NCI-H748 (cell line): ENCODE results near the gene CTNNA1.
"Not testable (repeated sequence)": the region's sequence is repeated elsewhere in the genome, so short reads cannot be mapped to it uniquely, and the experiment has no call there.

ENCODE experiments used
- DNase-seq: peaks from one replicate; lab custom pipeline; 2025; ENCODE audit not compliant: unreplicated experiment; lab: John Stamatoyannopoulos, UW

CTNNA1 gene

DNA sequence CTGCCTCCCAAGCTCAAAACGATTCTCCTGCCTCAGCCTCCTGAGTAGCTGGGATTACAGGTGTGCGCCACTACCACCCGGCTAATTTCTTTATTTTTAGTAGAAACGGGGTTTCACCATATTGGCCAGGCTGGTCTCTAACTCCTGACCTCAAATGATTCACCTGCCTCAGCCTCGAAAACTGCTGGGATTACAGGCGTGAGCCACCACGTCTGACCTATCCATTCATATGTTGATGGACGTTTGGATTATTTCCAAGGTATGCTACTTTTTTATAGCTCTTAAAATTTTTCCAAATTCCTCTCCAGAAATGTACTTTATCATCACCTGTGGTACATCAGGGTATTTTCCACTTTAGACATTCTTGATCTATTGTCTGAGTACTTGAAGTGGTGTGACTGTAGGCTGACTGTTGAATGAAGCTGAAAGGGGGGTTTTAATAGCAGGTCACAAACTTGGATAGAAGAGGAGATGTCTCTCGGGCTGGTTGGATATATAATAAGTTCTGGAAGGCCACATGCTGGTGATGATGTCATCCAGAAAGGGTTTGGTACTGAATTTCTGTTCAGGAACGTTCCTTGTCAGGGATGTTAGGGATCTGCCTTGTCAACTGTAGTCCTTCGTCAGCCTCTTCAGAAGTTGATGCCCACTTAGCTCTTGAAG, 7.4 kb downstream of the CTNNA1 start:
- DNase-seq: no peak

- DNase-seq: not testable (repeated sequence)
These were observed 7.9 kb downstream of the CTNNA1 start for GRCh38 chr5:138761115-138761514.

GRCh38 chr5:138761670-138762069, 8.4 kb downstream of the CTNNA1 start:
- DNase-seq: not testable (repeated sequence)

DNA sequence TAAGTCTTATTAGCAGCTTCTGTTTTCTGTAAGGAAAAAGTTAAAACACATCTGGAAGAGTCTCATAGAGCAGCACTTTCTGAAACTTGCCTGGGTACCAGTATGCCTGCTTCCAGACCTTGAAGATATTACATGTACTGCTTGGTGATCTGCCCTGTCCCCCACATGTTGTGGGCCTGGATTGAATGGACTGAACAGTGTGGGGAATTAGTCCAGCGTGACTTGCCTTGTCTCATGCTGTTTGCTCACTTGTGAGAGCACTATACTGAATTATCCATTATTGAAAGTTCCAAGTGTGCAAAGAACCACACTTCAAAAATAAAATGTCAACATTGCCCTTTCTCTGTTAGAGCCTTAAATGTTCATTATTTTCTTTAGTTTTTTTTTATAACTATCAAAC, 8.9 kb downstream of the CTNNA1 start:
- DNase-seq: no peak

DNA sequence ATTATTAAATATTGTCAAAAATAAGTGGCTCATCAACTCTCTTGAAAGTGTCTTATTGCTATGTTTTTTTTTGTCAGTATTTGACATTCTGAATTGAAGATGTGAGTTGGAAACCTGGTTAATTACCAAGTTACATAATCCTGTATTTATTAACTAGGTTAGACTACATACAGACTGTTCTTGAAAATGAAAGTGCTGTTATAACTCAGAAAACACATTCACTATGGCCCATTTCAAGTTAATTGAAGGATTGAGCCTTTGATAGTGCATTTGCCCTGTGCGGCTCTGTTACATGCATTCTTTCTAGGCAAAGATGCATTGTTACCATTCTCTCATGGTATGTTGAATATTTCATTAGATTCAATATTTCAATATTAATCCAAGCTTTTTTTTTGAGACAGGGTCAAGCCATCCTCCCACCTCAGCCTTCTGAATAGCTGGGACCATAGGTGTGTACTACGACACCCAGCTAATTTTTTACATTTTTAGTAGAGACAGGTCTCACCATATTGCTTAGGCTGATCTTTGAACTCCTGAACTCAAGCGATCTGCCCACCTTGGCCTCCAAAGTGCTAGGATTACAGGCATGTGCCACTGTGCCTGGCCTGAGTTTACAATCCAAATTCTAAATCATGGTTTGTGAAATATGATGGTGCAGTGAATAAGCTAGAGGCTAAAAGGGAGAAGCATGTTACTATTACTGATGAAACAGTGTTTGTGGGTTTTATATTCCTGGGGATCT, 10.0 kb downstream of the CTNNA1 start:
- no peak for DNase-seq

- peak; percentile 6 for DNase-seq
These were observed 17.1 kb downstream of the CTNNA1 start for GRCh38 chr5:138770291-138770690.

- peak; percentile 58 for DNase-seq
These were observed 17.8 kb downstream of the CTNNA1 start for GRCh38 chr5:138770977-138771376.

- no peak for DNase-seq
These were observed 19.9 kb downstream of the CTNNA1 start for GRCh38 chr5:138772986-138773594.

GRCh38 chr5:138773624-138774023, 20.4 kb downstream of the CTNNA1 start:
- DNase-seq: not testable (repeated sequence)

DNA sequence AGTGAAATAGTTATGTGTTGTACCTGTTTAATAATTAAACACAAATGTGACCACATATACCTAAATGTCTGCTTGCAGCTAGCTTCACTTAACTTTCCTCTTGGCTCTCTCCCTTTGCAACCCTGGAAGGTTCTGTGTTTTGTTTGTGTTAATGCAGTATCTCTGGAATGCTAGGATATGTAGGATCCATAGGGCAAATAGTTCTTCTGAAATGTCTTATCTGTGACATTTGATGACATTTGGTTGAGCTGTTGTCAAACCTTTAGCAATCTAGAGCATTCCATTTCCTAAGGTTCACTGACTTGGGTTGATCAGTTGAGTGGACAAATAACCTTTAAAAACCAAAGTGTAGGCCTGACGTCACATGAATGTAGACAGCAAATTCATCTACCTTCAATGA, 21.8 kb downstream of the CTNNA1 start:
- no peak for DNase-seq

- no peak for DNase-seq
These were observed 25.0 kb downstream of the CTNNA1 start for GRCh38 chr5:138778234-138778633.

DNA sequence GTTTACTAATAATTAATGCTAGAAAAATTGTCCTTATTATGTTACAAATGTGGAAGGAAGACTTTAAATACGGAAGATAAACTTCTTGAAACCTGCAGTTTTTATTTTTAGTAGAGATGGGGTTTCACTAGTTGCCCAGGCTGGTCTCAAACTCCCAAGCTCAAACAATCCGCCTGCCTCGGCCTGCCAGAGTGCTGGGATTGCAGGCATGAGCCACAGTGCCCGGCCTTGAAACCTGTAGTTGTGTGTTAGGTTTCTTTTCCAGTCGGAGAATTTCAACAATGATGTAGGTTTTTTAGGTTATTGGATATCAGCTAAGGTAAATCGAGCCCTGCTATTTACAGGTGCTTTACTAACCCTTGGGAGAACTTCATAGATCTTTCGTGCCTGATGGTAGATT, 30.8 kb downstream of the CTNNA1 start:
- DNase-seq: no peak

DNA sequence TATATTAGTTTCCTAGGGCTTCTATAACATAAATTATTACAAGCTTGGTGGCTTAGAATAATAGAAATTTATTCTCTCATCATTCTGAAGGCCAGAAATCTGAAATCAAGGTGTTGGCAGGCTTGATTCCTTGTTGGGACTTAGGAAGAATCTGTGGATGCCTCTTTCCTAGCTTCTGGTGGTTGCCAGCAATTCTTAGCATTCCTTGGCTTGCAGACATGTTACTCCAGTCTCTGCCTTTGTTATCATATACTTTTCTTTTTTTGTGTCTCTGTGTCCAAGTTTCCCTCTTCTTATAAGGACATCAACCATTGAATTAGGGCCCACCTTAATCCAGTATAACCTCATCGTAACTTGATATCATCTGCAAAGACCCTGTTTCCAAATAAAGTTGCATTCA, 31.4 kb downstream of the CTNNA1 start:
- no peak for DNase-seq

DNA sequence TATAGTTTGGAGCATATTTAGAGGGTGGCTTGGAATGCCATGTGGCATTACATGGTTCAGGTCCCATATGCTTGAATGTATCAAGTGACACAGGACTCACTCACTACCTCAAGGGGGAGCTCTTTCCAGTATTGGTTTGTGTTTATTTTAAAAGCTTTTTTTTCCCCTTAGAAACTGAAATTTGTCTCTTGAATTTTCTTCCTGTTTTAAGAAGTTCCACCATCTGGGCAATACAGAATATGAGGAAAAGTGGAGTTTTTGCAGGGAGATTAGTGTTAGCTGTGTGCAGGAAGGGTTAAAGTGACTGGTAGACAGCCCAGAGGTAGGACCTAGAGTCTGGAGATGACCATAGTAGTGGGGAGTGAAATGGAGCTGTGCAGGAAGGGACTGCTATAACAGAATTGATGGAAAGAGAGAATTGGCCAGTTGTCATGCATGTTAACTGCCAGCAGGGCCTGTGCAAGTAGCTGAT, 36.6 kb downstream of the CTNNA1 start:
- peak; percentile 49 for DNase-seq

GRCh38 chr5:138790684-138791083, 37.5 kb downstream of the CTNNA1 start:
- no peak for DNase-seq

DNA sequence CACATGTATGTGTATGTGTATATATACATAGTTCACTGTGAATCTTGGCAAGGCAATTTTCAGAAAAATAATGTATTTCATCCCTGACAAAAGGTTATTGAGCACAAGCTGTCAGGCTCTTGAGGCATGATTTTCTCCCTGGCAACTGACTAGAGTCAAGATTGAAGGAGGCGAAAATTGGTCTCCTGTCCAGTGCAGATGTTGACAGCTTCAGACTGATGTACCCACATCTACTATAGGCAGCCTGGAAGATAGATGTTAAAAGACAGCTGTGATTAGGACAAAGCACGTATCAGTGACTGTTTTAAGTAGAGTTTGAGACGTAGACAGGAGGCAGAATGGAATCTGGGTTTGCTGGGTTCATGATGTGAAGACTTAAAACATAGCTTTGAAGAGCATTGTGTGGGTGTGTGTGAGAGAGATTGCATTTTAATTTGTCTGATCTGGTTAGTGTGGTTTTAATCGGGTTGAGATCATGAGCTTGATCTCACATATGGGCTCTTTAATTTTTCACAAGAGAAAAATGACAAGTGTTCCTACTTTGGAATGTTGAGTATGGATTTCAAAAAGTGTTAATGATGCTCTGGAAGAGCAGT, 39.1 kb downstream of the CTNNA1 start:
- DNase-seq: no peak

- no peak for DNase-seq
These were observed 40.4 kb downstream of the CTNNA1 start for GRCh38 chr5:138793575-138793974.

- no peak for DNase-seq
These were observed 50.1 kb downstream of the CTNNA1 start for GRCh38 chr5:138803285-138803684.

DNA sequence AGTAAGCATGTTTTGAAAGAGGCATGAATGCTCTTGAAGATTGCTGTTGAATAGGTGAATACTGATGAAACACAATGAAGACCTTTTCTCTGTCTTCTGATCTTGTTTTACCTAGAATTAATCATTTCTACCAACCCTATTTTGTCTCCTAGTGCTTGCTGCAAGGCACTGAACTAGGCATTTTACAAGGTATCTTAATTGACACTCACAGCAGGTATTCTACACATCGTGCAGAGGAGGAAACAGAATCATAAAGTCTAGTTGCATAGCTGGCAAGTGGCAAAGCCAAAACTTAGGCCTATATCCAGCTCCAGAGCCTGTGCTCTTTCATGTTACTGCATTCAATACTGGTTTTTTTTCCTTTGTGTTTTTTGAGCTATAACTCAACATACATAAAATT, 50.7 kb downstream of the CTNNA1 start:
- no peak for DNase-seq

DNA sequence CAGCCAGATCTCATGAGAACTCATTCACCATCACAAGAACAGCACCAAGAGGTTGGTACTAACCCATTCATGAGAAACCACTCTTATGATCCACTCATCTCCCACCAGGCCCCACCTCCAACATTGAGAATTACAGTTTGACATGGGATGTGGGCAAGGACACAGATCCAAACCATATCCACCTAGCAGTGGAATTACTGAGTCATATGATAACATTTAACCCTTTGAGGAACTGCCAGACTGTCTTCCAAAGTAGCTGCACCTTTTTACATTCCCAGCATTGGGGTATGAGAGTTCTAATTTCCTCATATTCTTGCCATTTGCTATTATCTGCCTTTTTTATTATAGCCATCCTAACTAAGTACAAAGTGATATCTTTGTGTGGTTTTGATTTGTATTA, 51.9 kb downstream of the CTNNA1 start:
- DNase-seq: no peak

DNA sequence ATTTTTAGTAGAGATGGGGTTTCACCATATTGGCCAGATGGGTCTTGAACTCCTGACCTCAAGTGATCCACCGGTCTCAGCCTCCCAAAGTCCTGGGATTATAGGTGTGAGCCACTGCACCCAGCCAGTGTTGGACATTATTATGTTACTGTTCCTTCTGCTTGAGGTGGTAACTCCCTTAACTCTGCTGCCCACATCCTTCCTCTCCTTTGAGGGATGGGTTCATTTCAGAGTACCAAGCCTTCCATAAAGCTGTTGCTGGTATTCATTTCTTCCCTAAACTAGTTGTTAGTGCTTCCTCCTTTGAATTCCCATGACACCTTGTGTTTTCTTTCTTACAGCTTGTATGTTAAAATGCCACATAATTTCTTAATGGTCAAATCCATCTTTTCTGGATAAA, 54.0 kb downstream of the CTNNA1 start:
- DNase-seq: no peak

GRCh38 chr5:138809391-138809790, 56.2 kb downstream of the CTNNA1 start:
- no peak for DNase-seq
